BE2C (cell line): ENCODE results near the gene GADD45B.
"Not testable (repeated sequence)": the region's sequence is repeated elsewhere in the genome, so short reads cannot be mapped to it uniquely, and the experiment has no call there.

Experiments
- DNase-seq: peaks from one replicate; pipeline ENCODE4 v3.0.0-alpha.2; 2020
- H3K27me3 ChIP-seq: fragments of 250-450 bp; sonication (Bioruptor Pico); 2 replicates; pipeline ENCODE4 v1.5.1; 2020; ENCODE audit warnings: mild to moderate bottlenecking
- H3K36me3 ChIP-seq: fragments of 250-450 bp; sonication (Bioruptor Pico); 2 replicates; pipeline ENCODE4 v1.5.1; 2020; ENCODE audit warnings: mild to moderate bottlenecking
- H3K4me1 ChIP-seq: fragments of 250-450 bp; sonication (Bioruptor Pico); 2 replicates; pipeline ENCODE4 v1.5.1; 2020
- H3K4me3 ChIP-seq: 2 replicates; pipeline ENCODE4 v1.5.1; 2011; ENCODE audit warnings: low read depth, low read length
- H3K9me3 ChIP-seq: fragments of 250-450 bp; sonication (Bioruptor Pico); 2 replicates; pipeline ENCODE4 v1.5.1; 2020
- CTCF ChIP-seq: IDR thresholded peaks from 2 replicates; pipeline ENCODE4 v1.5.1; 2012; ENCODE audit warnings: mild to moderate bottlenecking, low read depth, low read length

Gene GADD45B

DNA sequence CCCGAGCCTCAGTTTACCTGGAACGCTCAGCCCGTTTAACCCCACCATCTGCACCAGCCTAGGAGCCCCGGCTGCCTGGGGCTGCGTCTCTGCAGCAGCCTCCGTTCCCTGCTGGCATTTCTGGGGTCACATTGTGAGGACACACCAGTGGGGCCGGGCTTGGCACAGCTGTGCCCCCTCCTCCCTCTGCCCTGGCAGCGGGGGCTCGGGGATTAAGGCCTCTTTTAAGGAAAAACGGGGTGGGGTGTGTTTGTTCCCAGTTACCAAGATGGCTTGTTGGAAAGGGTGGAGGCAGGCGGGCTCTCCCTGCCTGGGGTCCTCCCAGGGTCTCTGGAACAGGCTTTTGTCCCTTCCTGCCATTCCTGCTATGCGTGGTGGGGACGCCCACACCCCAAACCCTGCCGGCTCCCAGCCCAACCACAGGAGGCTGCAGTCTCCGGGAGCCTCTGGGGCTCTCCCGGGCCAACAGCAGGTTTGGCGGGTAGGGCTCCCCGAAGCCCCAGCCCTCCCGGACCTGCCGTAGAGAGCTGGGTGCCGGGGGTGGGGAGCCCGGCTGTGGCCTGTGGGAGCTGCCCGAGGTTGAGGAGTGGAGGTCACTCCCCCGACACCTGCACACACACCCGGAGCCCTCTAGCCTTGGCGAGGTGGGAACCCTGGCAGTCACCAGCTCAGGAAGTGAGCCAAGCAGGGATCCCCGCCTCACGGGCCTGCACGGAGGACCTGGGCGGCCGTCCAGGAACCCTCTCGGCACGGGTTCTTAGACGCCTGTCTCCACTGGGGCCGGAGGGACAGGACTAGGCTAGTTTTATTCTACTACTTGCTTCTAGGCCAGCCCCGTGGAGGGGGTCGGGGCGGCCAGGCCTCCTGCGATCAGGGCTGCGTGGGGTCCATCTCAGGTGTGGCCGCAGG is 36.9 kb downstream of the GADD45B start:
- no peak for TF ChIP-seq CTCF
- no peaks in the 10 kb centered on the region for H3K4me1 ChIP-seq
- H3K36me3 ChIP-seq: no peaks in the 10 kb centered on the region
- no peak for DNase-seq
- no peaks in the 10 kb centered on the region for H3K27me3 ChIP-seq
- no peaks in the 10 kb centered on the region for H3K9me3 ChIP-seq
- H3K4me3 ChIP-seq: no peak overlapping the region

- H3K9me3 ChIP-seq: no peaks in the 10 kb centered on the region
- H3K4me3 ChIP-seq: no peak overlapping the region
- H3K4me1 ChIP-seq: no peaks in the 10 kb centered on the region
- H3K27me3 ChIP-seq: no peaks in the 10 kb centered on the region; the same call in 1 of the 2 replicates
- TF ChIP-seq CTCF: no peak
- no peaks in the 10 kb centered on the region for H3K36me3 ChIP-seq
- no peak for DNase-seq
Measured at GRCh38 chr19:2514981-2515518, 39.1 kb downstream of the GADD45B start.

DNA sequence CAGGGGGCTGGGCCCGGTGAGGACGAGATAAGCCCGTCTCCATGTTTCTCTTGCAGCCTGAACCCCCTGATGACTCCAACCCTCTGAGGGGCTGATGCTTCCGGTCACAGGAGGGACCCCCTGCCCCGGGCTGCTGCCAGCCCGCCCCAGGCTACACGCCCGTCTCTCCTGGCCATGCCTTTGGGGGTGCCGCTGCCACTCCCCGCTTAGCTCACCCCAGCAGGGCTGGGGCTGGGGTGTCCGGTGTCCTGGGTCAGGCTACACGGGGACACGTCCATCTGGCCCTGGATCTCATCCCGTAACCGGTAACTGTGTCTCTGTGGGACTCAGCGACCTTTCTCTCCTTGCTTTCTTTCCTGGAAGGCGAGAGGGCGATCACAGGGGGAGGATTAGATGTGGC is 40.8 kb downstream of the GADD45B start:
- no peak for DNase-seq
- TF ChIP-seq CTCF: no peak
- H3K27me3 ChIP-seq: no peaks in the 10 kb centered on the region; the same call in 1 of the 2 replicates

GRCh38 chr19:2517881-2518601 is 42.1 kb downstream of the GADD45B start:
- Histone ChIP-seq H3K4me3 (no peak overlapping the region), H3K4me1 (no peaks in the 10 kb centered on the region), H3K9me3 (no peaks in the 10 kb centered on the region), H3K36me3 (no peaks in the 10 kb centered on the region), H3K27me3 (no peaks in the 10 kb centered on the region; the same call in 1 of the 2 replicates)
- DNase-seq: no peak
- TF ChIP-seq CTCF: no peak

More for the DNA sequence above, 40.8 kb downstream of the GADD45B start:
- no peaks in the 10 kb centered on the region for H3K4me1 ChIP-seq
- no peaks in the 10 kb centered on the region for H3K9me3 ChIP-seq
- H3K36me3 ChIP-seq: no peaks in the 10 kb centered on the region
- H3K4me3 ChIP-seq: no peak overlapping the region

DNA sequence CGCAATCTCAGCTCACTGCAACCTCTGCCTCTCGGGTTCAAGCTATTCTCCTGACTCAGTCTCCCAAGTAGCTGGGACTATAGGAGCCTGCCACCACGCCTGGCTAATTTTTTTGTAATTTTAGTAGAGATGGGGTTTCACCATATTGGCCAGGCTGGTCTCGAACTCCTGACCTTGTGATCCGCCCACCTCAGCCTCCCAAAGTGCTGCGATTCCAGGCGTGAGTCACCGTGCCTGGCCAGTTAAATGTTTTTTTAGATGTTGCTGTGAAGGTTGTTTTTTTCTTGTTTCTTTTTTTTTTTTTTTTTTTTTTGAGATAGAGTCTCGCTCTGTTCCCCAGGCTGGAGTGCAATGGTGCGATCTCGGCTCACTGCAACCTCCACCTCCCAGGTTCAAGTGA is 42.9 kb downstream of the GADD45B start:
- H3K4me1 ChIP-seq, H3K9me3 ChIP-seq, DNase-seq, H3K27me3 ChIP-seq, H3K4me3 ChIP-seq, H3K36me3 ChIP-seq: not testable (repeated sequence)

GRCh38 chr19:2519482-2519881 is 43.6 kb downstream of the GADD45B start:
- TF ChIP-seq CTCF: no peak
- no peak for DNase-seq
- Histone ChIP-seq H3K36me3 (no peaks in the 10 kb centered on the region), H3K4me1 (no peaks in the 10 kb centered on the region), H3K4me3 (no peak overlapping the region), H3K27me3 (no peaks in the 10 kb centered on the region; the same call in 1 of the 2 replicates), H3K9me3 (no peaks in the 10 kb centered on the region)
